ENCODE results near the gene AJUBA. TPM values are rescaled to one million over a fixed set of nuclear protein-coding genes. Genes with fewer than 3 reads are reported as not detected.

The AJUBA gene
- total RNA-seq: 117 and 141 TPM in 2 replicates

GRCh38 chr14:22982477-22983245 lies at the start of gene AJUBA:
Gene AJUBA, minus strand, starts transcription at chr14:22982551. Its CDS starts 285 bp downstream, at chr14:22982266.

GRCh38 chr14:23009939-23010726 lies 27.8 kb upstream of the AJUBA start, which contains the start of gene C14orf93:
Gene C14orf93, minus strand, starts transcription at chr14:23010143. Its CDS starts 11,120 bp downstream, at chr14:22999023.

GRCh38 chr14:22929104-22929960 lies 53.0 kb downstream of the AJUBA start, which contains the start of gene PRMT5:
Gene PRMT5, minus strand, starts transcription at chr14:22929376. Its CDS starts 15 bp downstream, at chr14:22929361.

Other genes with a start within 250 kb of the AJUBA start
- 67.5 and 105 TPM in 2 replicates for gene OXA1L, start 215.9 kb downstream of the AJUBA start, total RNA-seq
- 1.3 TPM in 1 of 2 replicates, not detected in the other for gene SLC7A7, start 167.1 kb downstream of the AJUBA start, total RNA-seq
- gene MRPL52, start 152.7 kb downstream of the AJUBA start, total RNA-seq: 96.8 and 169 TPM in 2 replicates
- gene MMP14, start 146.0 kb downstream of the AJUBA start, total RNA-seq: 187 and 214 TPM in 2 replicates
- 88.7 and 93.0 TPM in 2 replicates for gene LRP10, start 110.8 kb downstream of the AJUBA start, total RNA-seq
- 0.21 and 0.28 TPM in 2 replicates for gene REM2, start 99.3 kb downstream of the AJUBA start, total RNA-seq
- 49.5 and 57.9 TPM in 2 replicates for gene RBM23, start 63.4 kb downstream of the AJUBA start, total RNA-seq
- gene PRMT5, start 53.2 kb downstream of the AJUBA start, total RNA-seq: 63.0 and 97.8 TPM in 2 replicates
- 48.7 and 66.1 TPM in 2 replicates for gene HAUS4, start 25.5 kb downstream of the AJUBA start, total RNA-seq
- gene C14orf93, start 27.6 kb upstream of the AJUBA start, total RNA-seq: 8.9 and 12.2 TPM in 2 replicates
- gene PSMB5, start 52.3 kb upstream of the AJUBA start, total RNA-seq: 344 and 395 TPM in 2 replicates
- not detected in 2 replicates for gene PSMB11, start 59.7 kb upstream of the AJUBA start, total RNA-seq
- 7.3 and 9.8 TPM in 2 replicates for gene CDH24, start 75.0 kb upstream of the AJUBA start, total RNA-seq
- 60.9 and 67.5 TPM in 2 replicates for gene ACIN1, start 112.6 kb upstream of the AJUBA start, total RNA-seq
- gene C14orf119, start 113.0 kb upstream of the AJUBA start, total RNA-seq: 31.6 and 42.5 TPM in 2 replicates
- gene CIROP, start 122.4 kb upstream of the AJUBA start, total RNA-seq: not detected in 2 replicates
- not detected in 2 replicates for gene CEBPE, start 136.7 kb upstream of the AJUBA start, total RNA-seq
- 12.0 and 19.0 TPM in 2 replicates for gene SLC7A8, start 201.1 kb upstream of the AJUBA start, total RNA-seq